Activated naive CD4-positive, alpha-beta T cell treated with anti-CD3 and anti-CD28 coated beads, Interleukin-2, amount 50 U/mL, for 24 hours (primary cell): Measurements from ENCODE around the gene DRC7.
"Not testable (repeated sequence)": the region's sequence is repeated elsewhere in the genome, so short reads cannot be mapped to it uniquely, and the experiment has no call there.

Experiments
- H3K27ac Mint-ChIP-seq: one replicate; pipeline ENCODE4 v1.8.0; 2021; ENCODE audit warnings: mild to moderate bottlenecking, mixed read lengths
- H3K27me3 Mint-ChIP-seq: one replicate; pipeline ENCODE4 v1.8.0; 2021; ENCODE audit warnings: mixed read lengths
- H3K36me3 Mint-ChIP-seq: one replicate; pipeline ENCODE4 v1.8.0; 2021; ENCODE audit warnings: mixed read lengths
- H3K4me1 Mint-ChIP-seq: one replicate; pipeline ENCODE4 v1.8.0; 2021; ENCODE audit warnings: mixed read lengths
- H3K4me3 Mint-ChIP-seq: one replicate; pipeline ENCODE4 v1.8.0; 2021; ENCODE audit warnings: mild to moderate bottlenecking, mixed read lengths
- H3K9me3 Mint-ChIP-seq: one replicate; pipeline ENCODE4 v1.8.0; 2021; ENCODE audit warnings: mixed read lengths

DRC7 gene

DNA sequence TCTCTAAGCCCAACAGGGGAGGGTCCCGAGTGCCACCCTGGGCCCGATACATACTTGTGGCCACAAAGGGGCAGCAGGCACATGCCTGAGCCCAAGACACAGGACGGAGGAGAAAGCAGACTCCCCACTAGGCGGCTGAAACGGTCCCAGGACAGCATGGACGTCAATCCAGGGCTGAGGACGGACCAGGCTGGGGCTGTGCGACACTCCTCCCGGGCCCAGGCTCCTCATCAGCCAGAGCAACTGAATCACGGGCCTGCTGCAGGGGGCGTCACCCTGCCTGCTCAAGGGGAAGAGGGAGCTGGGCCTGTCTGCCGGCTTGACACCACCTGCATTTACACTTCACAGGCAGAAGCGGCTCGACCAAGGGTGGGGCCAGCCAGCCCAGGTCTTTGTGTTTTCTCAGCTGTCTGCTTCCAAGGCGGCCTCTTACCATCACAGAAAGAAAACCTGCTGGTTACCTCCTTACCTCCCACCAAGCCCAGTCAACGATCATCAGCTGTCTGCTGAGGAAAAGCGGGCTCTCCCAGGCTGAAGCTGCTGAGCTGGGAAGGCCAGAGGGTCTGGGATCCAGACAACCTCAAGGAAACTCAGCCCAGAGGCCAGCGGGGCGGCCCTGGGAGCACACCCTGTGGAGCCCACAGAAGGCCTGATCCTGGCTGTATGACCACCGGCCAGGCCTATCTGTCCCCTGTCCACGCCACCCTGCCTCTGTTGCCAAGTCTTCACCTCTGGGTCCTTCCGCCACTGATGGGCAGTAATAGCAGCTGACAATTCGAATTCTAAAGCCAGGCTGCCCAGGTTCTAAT lies 81.3 kb downstream of the DRC7 start:
- Mint-ChIP-seq H3K27ac (no peak overlapping the region), H3K4me1 (no peaks in the 10 kb centered on the region), H3K27me3 (no peaks in the 10 kb centered on the region), H3K9me3 (no peaks in the 10 kb centered on the region), H3K36me3 (no peaks in the 10 kb centered on the region), H3K4me3 (no peak overlapping the region)

DNA sequence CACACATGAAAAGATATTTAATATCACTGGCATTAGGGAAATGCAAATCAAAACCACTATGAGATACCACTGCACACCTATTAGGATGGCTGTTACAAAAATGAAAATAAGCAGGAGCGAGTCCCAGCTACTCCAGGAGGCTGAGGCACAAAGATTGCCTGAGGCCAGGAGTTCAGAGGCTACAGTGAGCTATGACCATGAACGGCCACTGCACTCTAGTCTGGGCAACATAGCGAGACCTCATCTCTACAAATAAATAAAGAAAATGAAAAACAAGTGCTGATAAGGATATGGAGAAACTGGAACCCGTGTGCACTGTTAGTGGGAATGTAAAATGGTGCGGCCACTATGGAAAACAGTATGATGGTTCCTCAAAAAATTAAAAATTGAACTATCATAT lies 84.1 kb downstream of the DRC7 start:
- H3K4me1 Mint-ChIP-seq: no peaks in the 10 kb centered on the region

DNA sequence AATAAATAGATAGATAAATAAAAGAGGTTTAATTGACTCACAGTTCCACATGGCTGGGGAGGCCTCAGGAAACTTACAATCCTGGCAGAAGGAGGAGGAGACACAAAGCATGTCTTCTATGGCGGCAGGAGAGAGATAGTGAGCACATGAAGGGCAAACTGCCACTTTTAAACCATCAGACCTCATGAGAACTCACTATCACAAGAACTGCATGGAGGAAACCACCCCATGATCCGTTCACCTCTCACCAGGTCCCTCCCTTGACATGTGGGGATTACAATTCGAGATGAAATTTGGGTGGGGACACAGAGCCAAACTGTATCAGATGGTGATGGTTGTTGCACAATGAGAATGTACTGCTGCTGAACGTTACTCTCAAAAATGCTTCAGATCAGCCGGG lies 85.2 kb downstream of the DRC7 start:
- not testable (repeated sequence) for H3K36me3 Mint-ChIP-seq, H3K4me3 Mint-ChIP-seq, H3K4me1 Mint-ChIP-seq, H3K27me3 Mint-ChIP-seq, H3K27ac Mint-ChIP-seq, H3K9me3 Mint-ChIP-seq

More for the DNA sequence above, 84.1 kb downstream of the DRC7 start:
- Mint-ChIP-seq H3K4me3 (no peak overlapping the region), H3K27me3 (no peaks in the 10 kb centered on the region), H3K36me3 (no peaks in the 10 kb centered on the region), H3K9me3 (no peaks in the 10 kb centered on the region), H3K27ac (no peak overlapping the region)

DNA sequence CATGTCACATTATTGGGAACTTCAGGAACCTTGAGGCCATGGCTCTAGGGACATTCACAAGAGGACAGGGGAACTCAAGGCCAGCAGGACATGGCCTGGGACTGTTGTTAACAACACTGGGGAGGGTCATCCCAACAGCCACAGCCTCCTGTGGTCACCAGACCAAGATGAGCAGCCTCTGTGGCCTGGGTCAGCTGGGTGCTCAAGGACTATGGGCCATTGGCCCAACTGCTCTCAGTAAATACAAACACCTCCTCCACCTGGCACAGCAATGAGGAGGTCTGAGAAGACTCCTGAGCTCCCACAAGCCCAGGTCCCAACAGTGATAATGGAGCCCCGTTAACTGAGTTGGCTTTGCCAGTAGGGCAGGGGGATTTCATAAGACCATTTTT lies 86.7 kb downstream of the DRC7 start:
- Mint-ChIP-seq H3K4me1 (no peaks in the 10 kb centered on the region), H3K27me3 (no peaks in the 10 kb centered on the region), H3K4me3 (no peak overlapping the region), H3K27ac (no peak overlapping the region), H3K36me3 (no peaks in the 10 kb centered on the region), H3K9me3 (no peaks in the 10 kb centered on the region)
